GM03348 (cell line): ENCODE results near the gene VWCE.
"Not testable (repeated sequence)": the region's sequence is repeated elsewhere in the genome, so short reads cannot be mapped to it uniquely, and the experiment has no call there.

Experiments used
- DNase-seq: peaks from one replicate; pipeline ENCODE4 v3.0.0; 2012; ENCODE audit warnings: low spot score

The VWCE gene

DNA sequence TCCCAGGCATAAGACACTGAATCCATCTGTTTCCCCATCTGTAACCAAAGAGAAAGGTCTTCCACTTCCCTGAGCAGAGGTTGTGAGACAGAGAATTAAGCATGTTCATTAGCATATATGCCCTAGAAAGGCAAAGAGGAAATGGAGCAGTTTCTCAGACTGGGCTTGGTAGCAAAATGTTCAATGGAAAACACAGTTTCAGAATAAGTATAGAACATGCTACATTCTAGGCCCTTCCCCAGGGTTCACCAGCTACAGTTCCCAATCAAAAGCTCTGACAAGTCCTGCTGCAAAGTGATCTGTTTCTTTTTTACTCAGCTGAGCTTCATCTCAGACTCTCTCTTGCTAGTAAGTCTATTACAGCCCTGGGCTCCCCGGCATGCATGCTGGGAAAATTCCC, 42.8 kb downstream of the VWCE start:
- DNase-seq: not testable (repeated sequence)

DNA sequence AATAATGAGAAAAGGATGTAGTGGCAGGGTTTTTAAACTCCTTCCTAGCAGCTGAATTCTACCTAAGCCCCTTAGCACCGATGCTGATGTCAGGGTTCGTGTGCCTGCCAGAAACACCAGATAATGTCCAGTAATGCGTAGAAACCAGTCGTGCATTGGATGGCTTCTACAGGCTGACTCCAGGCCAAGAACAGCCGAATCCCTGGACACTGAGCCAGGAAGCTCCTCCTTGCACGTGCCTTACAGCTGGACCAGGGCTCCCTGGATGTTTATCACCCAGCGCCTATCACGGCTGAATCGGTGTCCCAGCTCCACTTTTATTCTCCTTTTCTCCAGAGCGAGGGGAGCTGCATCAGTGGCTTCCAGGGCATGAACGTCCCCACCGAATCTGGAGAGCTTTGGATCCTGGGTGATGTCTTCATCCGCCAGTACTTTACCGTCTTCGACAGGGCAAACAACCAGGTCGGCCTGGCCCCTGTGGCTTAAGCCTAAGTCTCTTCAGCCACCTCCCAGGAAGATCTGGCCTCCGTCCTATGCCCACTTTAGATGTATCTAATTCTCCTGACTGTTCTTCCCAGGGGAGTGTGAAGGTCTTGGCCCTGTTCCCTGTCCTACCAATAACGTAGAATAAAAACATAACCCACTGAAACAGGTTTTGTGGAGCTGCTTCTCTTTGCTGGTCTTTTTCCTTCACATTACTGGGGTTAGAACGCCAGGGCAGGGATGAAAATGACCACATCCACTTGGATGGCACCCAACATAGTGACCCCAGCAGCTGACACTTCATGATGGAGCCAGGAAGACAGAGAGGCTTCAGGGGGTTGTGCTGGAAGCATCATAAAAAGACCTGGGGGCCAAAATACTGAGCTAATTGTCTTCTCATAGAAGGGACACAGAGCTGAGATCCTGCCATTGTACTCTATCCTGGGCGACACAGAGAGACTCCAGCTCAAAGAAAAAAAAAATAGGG, 44.0 kb downstream of the VWCE start:
- DNase-seq: not testable (repeated sequence)

DNA sequence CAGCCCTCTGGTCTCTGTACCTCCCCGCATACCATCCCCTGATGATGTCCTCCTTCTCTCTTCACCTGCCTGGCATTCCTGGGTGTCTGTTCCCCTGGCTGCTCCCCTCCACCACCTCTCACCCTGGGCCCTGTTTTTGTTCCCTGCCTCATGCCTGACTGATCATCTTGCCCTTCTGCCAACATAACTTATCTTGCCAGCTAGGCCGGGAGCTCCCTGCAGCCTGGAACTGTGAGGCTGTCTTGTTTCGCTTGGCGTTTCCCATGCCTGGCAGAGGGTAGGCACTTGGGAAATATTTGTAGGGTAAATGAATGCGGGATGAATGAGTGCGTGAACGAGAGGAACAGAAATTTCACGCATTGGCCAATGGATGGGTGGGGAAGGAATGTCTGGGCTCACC, 45.9 kb downstream of the VWCE start:
- DNase-seq: not testable (repeated sequence)

DNA sequence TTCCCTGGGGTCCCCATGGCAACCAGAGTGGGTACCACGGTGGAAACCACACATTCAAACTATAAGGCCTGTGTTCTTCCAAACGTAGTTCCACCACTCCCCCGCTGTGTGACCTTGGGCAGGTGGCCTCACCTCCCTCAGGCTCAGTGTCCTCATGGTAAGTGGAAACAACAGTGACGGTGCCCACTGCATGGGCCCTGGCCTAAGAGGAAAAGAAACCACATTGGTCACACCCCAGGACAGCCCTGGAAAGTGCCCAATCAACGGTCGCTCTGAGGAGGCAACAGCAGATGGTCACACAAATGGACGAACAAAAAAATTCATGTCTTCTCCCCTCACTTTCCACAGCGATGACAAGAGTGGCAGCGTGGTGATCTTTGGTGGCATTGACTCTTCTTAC, 47.0 kb downstream of the VWCE start:
- DNase-seq: not testable (repeated sequence)

DNA sequence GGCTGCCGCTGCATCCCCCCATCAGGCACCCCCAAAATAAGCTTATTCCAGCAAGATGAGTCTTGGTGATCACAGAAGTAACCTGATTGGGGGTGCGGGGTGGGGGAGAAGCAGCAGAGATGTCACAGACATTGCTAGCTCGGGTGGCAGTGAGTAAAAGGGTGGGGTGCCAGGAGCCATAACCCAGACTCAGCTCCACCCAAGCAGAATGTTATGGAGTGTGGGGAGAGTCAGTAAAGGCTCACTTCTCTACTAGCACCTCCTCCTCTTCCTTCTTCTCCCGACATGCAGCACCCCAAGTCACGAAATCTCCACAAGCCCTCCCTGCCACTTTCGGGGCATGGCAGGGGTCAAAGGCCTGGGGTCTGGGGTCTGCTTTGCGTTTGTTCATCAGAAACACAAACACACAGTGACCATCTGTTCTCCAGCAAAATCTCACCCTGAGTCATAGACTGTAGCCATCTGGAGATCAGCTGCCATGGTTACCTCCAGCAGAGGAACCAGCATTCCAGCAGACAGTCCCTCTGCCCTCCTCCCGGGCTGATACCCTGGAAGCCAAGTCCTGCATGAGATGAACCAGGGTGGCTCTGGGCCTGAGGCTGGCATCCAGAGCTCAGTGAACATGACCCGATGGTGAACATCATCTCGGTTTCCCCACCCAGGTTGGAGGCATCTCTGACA, 49.7 kb downstream of the VWCE start:
- DNase-seq: not testable (repeated sequence)

- DNase-seq: not testable (repeated sequence)
Measured at GRCh38 chr11:61241526-61241925, 53.6 kb downstream of the VWCE start.

DNA sequence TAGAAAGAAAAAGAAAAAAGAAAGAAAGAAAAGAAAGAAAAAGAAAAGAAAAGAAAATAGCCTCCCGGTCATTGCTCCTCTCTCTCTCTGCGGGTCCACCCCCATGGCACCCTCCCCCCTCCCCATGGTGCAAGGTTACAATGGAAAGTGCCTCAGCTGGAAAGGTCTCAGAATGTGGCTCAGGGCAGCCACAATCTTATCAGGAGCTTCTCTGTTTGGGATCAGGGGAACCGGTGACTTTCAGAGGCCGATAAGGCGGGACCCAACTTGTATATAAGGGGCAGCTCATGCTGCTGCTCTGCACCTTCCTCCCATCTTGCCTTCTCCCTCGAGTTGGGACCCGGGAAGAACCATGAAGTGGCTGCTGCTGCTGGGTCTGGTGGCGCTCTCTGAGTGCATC, 54.2 kb downstream of the VWCE start, which contains the start of gene PGA5:
Gene PGA5 (plus strand): TSS at position 301 of the 400 bp plus-strand sequence. CDS start 52 bp downstream, at position 353.
- not testable (repeated sequence) for DNase-seq

GRCh38 chr11:61240288-61240687, 54.8 kb downstream of the VWCE start:
- DNase-seq: not testable (repeated sequence)

DNA sequence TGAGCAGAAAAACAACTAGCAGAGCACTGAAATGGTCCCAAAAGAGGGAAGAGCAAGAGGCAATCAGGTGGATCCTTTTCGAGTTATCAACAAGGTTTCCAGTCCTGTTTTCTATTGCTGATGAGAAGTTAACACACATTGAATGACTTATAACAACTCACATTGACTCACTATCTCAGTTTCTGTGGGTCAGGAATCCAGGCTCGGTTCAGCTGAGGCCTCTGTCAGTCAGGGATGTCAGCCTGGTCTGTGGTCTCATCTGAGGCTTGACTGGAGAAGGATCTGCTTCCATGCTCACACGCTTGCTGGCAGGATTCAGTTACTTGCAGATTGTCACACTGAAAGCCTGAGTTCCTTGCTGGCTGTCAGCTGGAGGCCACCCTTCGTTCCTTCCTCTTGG, 58.0 kb downstream of the VWCE start:
- not testable (repeated sequence) for DNase-seq

- DNase-seq: not testable (repeated sequence)
Measured at GRCh38 chr11:61232548-61233145, 62.5 kb downstream of the VWCE start.

GRCh38 chr11:61231585-61231984, 63.5 kb downstream of the VWCE start:
- DNase-seq: not testable (repeated sequence)

DNA sequence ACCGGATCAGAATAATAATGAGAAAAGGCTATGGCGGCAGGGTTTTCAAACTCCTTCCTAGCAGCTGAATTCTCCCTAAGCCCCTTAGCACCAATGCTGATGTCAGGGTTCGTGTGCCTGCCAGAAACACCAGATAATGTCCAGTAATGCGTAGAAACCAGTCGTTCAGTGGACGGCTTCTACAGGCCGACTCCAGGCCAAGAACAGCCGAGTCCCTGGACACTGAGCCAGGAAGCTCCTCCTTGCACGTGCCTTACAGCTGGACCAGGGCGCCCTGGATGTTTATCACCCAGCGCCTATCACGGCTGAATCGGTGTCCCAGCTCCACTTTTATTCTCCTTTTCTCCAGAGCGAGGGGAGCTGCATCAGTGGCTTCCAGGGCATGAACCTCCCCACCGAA, 64.1 kb downstream of the VWCE start:
- not testable (repeated sequence) for DNase-seq

GRCh38 chr11:61229458-61229857, 65.7 kb downstream of the VWCE start:
- DNase-seq: not testable (repeated sequence)

DNA sequence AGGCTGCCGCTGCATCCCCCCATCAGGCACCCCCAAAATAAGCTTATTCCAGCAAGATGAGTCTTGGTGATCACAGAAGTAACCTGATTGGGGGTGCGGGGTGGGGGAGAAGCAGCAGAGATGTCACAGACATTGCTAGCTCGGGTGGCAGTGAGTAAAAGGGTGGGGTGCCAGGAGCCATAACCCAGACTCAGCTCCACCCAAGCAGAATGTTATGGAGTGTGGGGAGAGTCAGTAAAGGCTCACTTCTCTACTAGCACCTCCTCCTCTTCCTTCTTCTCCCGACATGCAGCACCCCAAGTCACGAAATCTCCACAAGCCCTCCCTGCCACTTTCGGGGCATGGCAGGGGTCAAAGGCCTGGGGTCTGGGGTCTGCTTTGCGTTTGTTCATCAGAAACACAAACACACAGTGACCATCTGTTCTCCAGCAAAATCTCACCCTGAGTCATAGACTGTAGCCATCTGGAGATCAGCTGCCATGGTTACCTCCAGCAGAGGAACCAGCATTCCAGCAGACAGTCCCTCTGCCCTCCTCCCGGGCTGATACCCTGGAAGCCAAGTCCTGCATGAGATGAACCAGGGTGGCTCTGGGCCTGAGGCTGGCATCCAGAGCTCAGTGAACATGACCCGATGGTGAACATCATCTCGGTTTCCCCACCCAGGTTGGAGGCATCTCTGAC, 68.5 kb downstream of the VWCE start:
- not testable (repeated sequence) for DNase-seq

GRCh38 chr11:61222692-61223091, 72.4 kb downstream of the VWCE start:
- DNase-seq: not testable (repeated sequence)

- DNase-seq: not testable (repeated sequence)
Measured at GRCh38 chr11:61222047-61222446, 73.1 kb downstream of the VWCE start, which contains the start of gene PGA4. Gene PGA4 (plus strand): TSS chr11:61222347. CDS start chr11:61222401, 54 bp downstream.

- DNase-seq: not testable (repeated sequence)
Measured at GRCh38 chr11:61219016-61219415, 76.1 kb downstream of the VWCE start.

DNA sequence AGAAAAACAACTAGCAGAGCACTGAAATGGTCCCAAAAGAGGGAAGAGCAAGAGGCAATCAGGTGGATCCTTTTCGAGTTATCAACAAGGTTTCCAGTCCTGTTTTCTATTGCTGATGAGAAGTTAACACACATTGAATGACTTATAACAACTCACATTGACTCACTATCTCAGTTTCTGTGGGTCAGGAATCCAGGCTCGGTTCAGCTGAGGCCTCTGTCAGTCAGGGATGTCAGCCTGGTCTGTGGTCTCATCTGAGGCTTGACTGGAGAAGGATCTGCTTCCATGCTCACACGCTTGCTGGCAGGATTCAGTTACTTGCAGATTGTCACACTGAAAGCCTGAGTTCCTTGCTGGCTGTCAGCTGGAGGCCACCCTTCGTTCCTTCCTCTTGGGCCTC, 76.8 kb downstream of the VWCE start:
- not testable (repeated sequence) for DNase-seq

- not testable (repeated sequence) for DNase-seq
Measured at GRCh38 chr11:61213711-61214324, 81.3 kb downstream of the VWCE start.

- not testable (repeated sequence) for DNase-seq
Measured at GRCh38 chr11:61212202-61212601, 82.9 kb downstream of the VWCE start.

DNA sequence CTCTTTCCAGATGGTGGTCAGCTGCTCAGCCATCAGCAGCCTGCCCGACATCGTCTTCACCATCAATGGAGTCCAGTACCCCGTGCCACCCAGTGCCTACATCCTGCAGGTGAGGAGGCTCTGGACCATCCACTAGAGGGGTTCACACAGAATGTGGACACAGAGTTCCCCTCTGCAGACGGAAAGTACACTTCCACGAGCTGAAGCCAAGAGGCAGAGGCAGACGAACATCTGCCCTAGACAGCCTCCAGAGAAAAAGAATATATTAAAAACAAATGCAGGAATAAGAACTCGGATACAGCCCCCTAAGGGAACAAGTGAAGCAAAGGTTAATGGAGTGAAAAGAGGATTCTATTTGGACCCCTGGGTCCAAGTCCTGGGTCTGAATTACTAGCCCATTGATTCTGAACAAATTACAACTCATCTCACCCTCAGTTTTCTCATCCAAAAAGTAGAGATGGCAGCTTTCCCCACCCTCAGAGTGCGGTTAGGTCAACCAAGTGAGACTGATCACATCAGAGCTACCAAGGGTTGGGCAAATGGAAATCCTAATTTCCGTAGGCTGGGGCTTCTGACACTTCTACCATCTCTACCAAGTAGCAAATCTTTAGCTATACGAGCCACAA, 83.7 kb downstream of the VWCE start:
- not testable (repeated sequence) for DNase-seq
